WERI-Rb-1 (cell line): ENCODE data around the gene ZBTB42.

Experiments used
- DNase-seq: peaks from one replicate; pipeline ENCODE4 v3.0.0-alpha.2; 2020
- H3K27ac ChIP-seq: fragments of 250-450 bp; sonication (Bioruptor Pico); 2 replicates; pipeline ENCODE4 v1.5.1; 2020; ENCODE audit warnings: mild to moderate bottlenecking, moderate library complexity
- H3K27me3 ChIP-seq: fragments of 250-450 bp; sonication (Bioruptor Pico); 2 replicates; pipeline ENCODE4 v1.5.1; 2021; ENCODE audit warnings: mild to moderate bottlenecking, low read depth, moderate library complexity; ENCODE audit not compliant: insufficient read depth, severe bottlenecking
- H3K36me3 ChIP-seq: fragments of 250-450 bp; sonication (Bioruptor Pico); 2 replicates; pipeline ENCODE4 v1.5.1; 2020; ENCODE audit warnings: mild to moderate bottlenecking, moderate library complexity
- H3K4me3 ChIP-seq: 2 replicates; pipeline ENCODE4 v1.5.1; 2011; ENCODE audit warnings: low read depth, mild to moderate bottlenecking, control low read depth, low read length
- H3K9me3 ChIP-seq: fragments of 250-450 bp; sonication (Bioruptor Pico); 2 replicates; pipeline ENCODE4 v1.5.1; 2021; ENCODE audit warnings: mild to moderate bottlenecking, moderate library complexity; ENCODE audit not compliant: severe bottlenecking
- CTCF ChIP-seq: IDR thresholded peaks from 2 replicates; pipeline ENCODE4 v1.5.1; 2011; ENCODE audit warnings: low read depth, mild to moderate bottlenecking, control low read depth, inconsistent platforms, low read length

ZBTB42 gene

GRCh38 chr14:104784218-104784568 lies 16.7 kb upstream of the ZBTB42 start:
- Histone ChIP-seq H3K27ac (no peak overlapping the region), H3K27me3 (no peaks in the 10 kb centered on the region), H3K36me3 (peaks cover 14% of the 10 kb centered on the region), H3K9me3 (no peaks in the 10 kb centered on the region), H3K4me3 (no peak overlapping the region)
- no peak for DNase-seq
- TF ChIP-seq CTCF: no peak

GRCh38 chr14:104784846-104785707 lies 15.8 kb upstream of the ZBTB42 start:
- Histone ChIP-seq H3K27me3 (no peaks in the 10 kb centered on the region), H3K27ac (no peak overlapping the region), H3K36me3 (peaks cover 12% of the 10 kb centered on the region), H3K9me3 (no peaks in the 10 kb centered on the region), H3K4me3 (no peak overlapping the region)
- TF ChIP-seq CTCF: no peak
- DNase-seq: no peak

DNA sequence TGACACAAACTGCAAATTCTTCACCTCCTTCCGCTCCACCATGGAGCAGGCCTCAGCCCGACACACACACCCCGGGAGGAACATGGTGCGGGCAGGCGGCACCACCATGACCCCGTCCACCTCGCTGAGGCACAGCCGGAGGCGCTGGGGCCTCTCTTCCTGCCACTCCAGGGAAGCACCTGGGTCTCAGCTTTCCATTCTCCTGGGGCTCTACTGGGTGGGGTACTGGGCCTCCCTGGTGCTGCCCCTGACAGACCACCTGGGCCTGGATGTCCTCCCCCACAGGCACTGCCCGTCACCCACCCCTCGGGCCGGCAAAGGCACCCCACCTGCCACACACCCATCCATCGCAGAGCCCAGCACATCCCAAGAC lies 15.2 kb upstream of the ZBTB42 start:
- Histone ChIP-seq H3K36me3 (peaks cover 15% of the 10 kb centered on the region), H3K9me3 (no peaks in the 10 kb centered on the region), H3K4me3 (no peak overlapping the region), H3K27me3 (no peaks in the 10 kb centered on the region), H3K27ac (no peak overlapping the region)
- no peak for DNase-seq
- no peak for TF ChIP-seq CTCF

GRCh38 chr14:104786091-104786586 lies 14.8 kb upstream of the ZBTB42 start:
- no peak for TF ChIP-seq CTCF
- Histone ChIP-seq H3K27ac (no peak overlapping the region), H3K4me3 (no peak overlapping the region), H3K27me3 (no peaks in the 10 kb centered on the region), H3K36me3 (peaks cover 19% of the 10 kb centered on the region), H3K9me3 (no peaks in the 10 kb centered on the region)
- DNase-seq: no peak

DNA sequence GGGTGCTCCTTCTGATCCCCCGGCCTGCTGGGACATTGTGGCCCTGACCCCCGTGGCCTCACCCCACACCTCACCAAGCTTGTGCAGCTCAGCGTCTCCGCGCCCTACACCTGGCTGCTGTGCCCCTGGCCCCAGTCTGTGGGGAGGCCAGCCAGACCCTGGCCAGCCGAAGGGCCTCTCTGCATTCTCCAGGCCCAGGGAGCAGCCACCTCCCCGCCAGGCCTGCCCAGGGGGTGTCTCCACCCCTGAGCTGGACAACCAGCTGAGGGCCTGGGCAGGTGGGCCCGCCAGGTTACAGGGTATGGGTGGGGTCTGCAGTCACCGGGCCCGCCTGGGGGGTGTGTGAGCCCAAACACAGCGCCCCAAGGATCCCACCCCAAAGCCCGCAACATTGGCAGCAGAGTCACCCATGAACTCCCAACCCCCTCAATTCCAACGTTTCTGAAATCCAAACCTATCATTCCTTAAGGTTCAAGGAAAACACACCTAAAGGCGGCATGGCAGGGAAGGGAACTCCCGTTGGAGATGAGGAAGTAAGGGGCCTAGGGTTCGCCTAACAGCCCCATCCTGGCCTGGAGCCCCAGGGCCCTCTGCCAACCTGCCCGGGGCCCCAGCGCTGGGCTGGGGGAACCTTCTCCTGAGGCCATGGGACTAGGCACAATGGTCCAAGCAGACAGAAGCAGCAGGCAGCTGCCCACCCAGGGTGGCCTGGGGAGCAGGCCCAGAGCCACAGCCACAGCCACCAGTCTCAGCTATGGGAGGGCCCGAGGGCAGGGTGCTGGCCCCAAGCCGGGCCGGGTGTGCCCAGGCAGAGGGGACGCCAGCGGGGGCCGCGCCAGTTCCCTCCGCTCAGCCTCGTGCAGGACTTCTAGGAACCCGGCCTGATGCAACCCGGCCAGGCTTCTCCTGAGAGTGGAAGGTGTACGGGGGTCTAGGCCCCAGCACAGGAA lies 13.9 kb upstream of the ZBTB42 start:
- peaks cover 28% of the 10 kb centered on the region for H3K36me3 ChIP-seq
- no peak overlapping the region for H3K4me3 ChIP-seq
- H3K9me3 ChIP-seq: no peaks in the 10 kb centered on the region
- H3K27ac ChIP-seq: no peak overlapping the region
- TF ChIP-seq CTCF: no peak
- no peaks in the 10 kb centered on the region for H3K27me3 ChIP-seq
- DNase-seq: no peak
